Endothelial cell of umbilical vein (primary cell): ENCODE measurements around the gene LRRC8C. TPM values are rescaled to one million over a fixed set of nuclear protein-coding genes. Genes with fewer than 3 reads are reported as not detected.

Experiments
- BruUV-seq: library from RNA; stranded (reverse); fragments of 400-500 nt; replicated peaks from 2 replicates; lab custom pipeline; 2021; lab: Mats Ljungman, UMichigan
- CTCF ChIA-PET: fragments of 300-600, 350-600 bp; sonication (Branson Sonifier 250); formaldehyde crosslinking; loops from one replicate; lab custom pipeline; 2021; ENCODE audit warnings: antibody characterized with exemption, inconsistent platforms; lab: Charles Lee
- POLR2A ChIA-PET: fragments of 300-600, 350-600 bp; sonication (Branson Sonifier 250); formaldehyde crosslinking; loops from one replicate; lab custom pipeline; 2021; ENCODE audit warnings: antibody characterized with exemption, inconsistent platforms; lab: Charles Lee
- DNase-seq: peaks from one replicate; pipeline ENCODE4 v3.0.0-alpha.2; 2011; ENCODE audit warnings: low read depth, low spot score
- FAIRE-seq: peaks from 2 replicates; lab custom pipeline; 2011; peaks lifted over from hg19 to GRCh38; lab: Jason Lieb, UNC
- H2AFZ ChIP-seq: 2 replicates; pipeline ENCODE4 v1.6.0; 2012; ENCODE audit warnings: low read depth, low read length, control low read depth, inconsistent platforms
- H3K27ac ChIP-seq: 2 replicates; pipeline ENCODE4 v1.5.1; 2011; ENCODE audit warnings: low read depth, mild to moderate bottlenecking, control low read depth, low read length, moderate library complexity; ENCODE audit not compliant: insufficient read depth
- H3K27me3 ChIP-seq, 2 experiments: 2 replicates each; pipeline versions ENCODE4 v1.6.0 to v1.6.1; 2011; ENCODE audit warnings: low read length in 2 of 2, mixed read lengths in 1 of 2; ENCODE audit not compliant: control insufficient read depth in 2 of 2, insufficient read depth in 2 of 2
- H3K36me3 ChIP-seq, 2 experiments: 2 replicates in 1 of 2; 3 replicates in 1 of 2; pipeline ENCODE4 v1.5.1; 2011; ENCODE audit warnings: low read length in 2 of 2, mild to moderate bottlenecking in 1 of 2, moderate library complexity in 1 of 2; ENCODE audit not compliant: control insufficient read depth in 2 of 2, insufficient read depth in 2 of 2; ENCODE audit errors: extremely low read depth in 1 of 2
- H3K4me1 ChIP-seq: 3 replicates; pipeline ENCODE4 v1.5.1; 2011; ENCODE audit warnings: mild to moderate bottlenecking, low read length; ENCODE audit not compliant: control insufficient read depth, insufficient read depth; ENCODE audit errors: extremely low read depth
- H3K4me2 ChIP-seq: 2 replicates; pipeline ENCODE4 v1.6.1; 2011; ENCODE audit warnings: low read length, control low read depth, mixed read lengths; ENCODE audit not compliant: insufficient read depth
- H3K4me3 ChIP-seq, 3 experiments: fragments of 200-600 bp in 1 of 3; sonication (generic), shearing (Covaris generic) in 1 of 3; replicated peaks in 1 of 3; 2 replicates each; pipeline ENCODE4 v1.5.1; 2011 to 2016; ENCODE audit warnings: control low read depth in 3 of 3, low read length in 3 of 3, mild to moderate bottlenecking in 2 of 3, inconsistent platforms in 1 of 3, low read depth in 1 of 3, moderate library complexity in 1 of 3; ENCODE audit not compliant: insufficient read depth in 1 of 3
- H3K79me2 ChIP-seq: 2 replicates; pipeline ENCODE4 v1.6.0; 2012; ENCODE audit warnings: low read length, inconsistent platforms; ENCODE audit not compliant: control insufficient read depth, insufficient read depth
- H3K9ac ChIP-seq: replicated peaks from 2 replicates; pipeline ENCODE3; 2011; ENCODE audit warnings: low read length, control low read depth; ENCODE audit not compliant: insufficient read depth; ENCODE audit errors: extremely low read depth
- H3K9me1 ChIP-seq: replicated peaks from 3 replicates; pipeline ENCODE4 v1.6.0; 2011; ENCODE audit warnings: mild to moderate bottlenecking, low read length; ENCODE audit not compliant: control insufficient read depth, insufficient read depth; ENCODE audit errors: extremely low read depth
- H3K9me3 ChIP-seq: replicated peaks from 2 replicates; pipeline ENCODE4 v1.5.1; 2012; ENCODE audit warnings: low read length, inconsistent platforms; ENCODE audit not compliant: control insufficient read depth, insufficient read depth
- H4K20me1 ChIP-seq: replicated peaks from 2 replicates; pipeline ENCODE3; 2011; ENCODE audit warnings: mild to moderate bottlenecking, low read length; ENCODE audit not compliant: control insufficient read depth, insufficient read depth; ENCODE audit errors: extremely low read depth
- CTCF ChIP-seq, 2 donors: IDR thresholded peaks; 1 replicate in 1 of 2; 2 replicates in 1 of 2; pipeline ENCODE4 v1.5.1; 2011; ENCODE audit warnings: low read length in 2 of 2, mild to moderate bottlenecking in 2 of 2, moderate library complexity in 2 of 2, control low read depth in 1 of 2, inconsistent platforms in 1 of 2, low read depth in 1 of 2; ENCODE audit not compliant: insufficient read depth in 1 of 2; ENCODE audit errors: extremely low read depth in 1 of 2
- EZH2 ChIP-seq: IDR thresholded peaks from 2 replicates; pipeline ENCODE4 v1.6.1; 2012; ENCODE audit warnings: borderline replicate concordance, low read depth, mild to moderate bottlenecking, moderate library complexity, low read length, inconsistent platforms; ENCODE audit not compliant: severe bottlenecking
- dilution Hi-C: fragments of 300-500 bp; cut with MboI; formaldehyde crosslinking; loops from one replicate; pipeline ENCODE4 v1.15.0; 2019; ENCODE audit warnings: low sequenced_read_pairs; ENCODE audit not compliant: extremely low pct_ligation_motif_present
- intact Hi-C: fragments of 100-400 bp; cut with micrococcal nuclease; formaldehyde crosslinking; loops from one replicate; pipeline ENCODE4 v1.10.0; 2022
- polyA plus RNA-seq, 4 experiments: library from polyadenylated mRNA; depleted of rRNA in 3 of 4; stranded (reverse) in 3 of 4; unstranded in 1 of 4; fragments of >200 nt; gene quantifications; 2 replicates each; pipeline versions ENCODE4 v1.2.1 to v1.2.3, GENCODE V29; 2011 to 2012; ENCODE audit warnings: missing spikeins in 1 of 4
- total RNA-seq: library from RNA; stranded (reverse); gene quantifications from 2 replicates; pipeline ENCODE4 v1.2.3, GENCODE V29; 2021

LRRC8C gene
- total and polyA plus RNA-seq, 2 donors (not counting 3 experiments of a cell fraction or from before 2014, with no cell fraction given): 33.6 to 51.5 TPM

- dilution Hi-C loops: no loop called here
- FAIRE-seq: no peak
Measured at GRCh38 chr1:89616844-89617627, 15.9 kb upstream of the LRRC8C start.

More at GRCh38 chr1:89616844-89617627, 15.9 kb upstream of the LRRC8C start:
- no peak overlapping the region for H3K4me3 ChIP-seq
- TF ChIP-seq EZH2 (no peak), CTCF (IDR thresholded peaks at IDR 0.05; ENCODE audit: extremely low read depth in 1 of 2, insufficient read depth in 1 of 2, low read depth in 1 of 2, low read length in 2 of 2) (no peak)
- no peak for DNase-seq
- ChIA-PET POLR2A (no interaction called here), CTCF (interaction anchor here (0.9 to 2.6 kb wide), 7 partner anchors 8 to 146 kb away, joined by 3 to 25 read pairs (median 3); no protein-coding TSS in a partner anchor)
- intact Hi-C loops: no loop called here
- BruUV-seq: no TSS peak
- no peaks in the 10 kb centered on the region for H4K20me1 ChIP-seq
- no peak overlapping the region for H3K4me2 ChIP-seq
- no peak overlapping the region for H3K27ac ChIP-seq
- H3K36me3 ChIP-seq: no peaks in the 10 kb centered on the region
- H3K9ac ChIP-seq: no peak overlapping the region
- H2AFZ ChIP-seq: no peak overlapping the region
- no peaks in the 10 kb centered on the region for H3K79me2 ChIP-seq
- no peaks in the 10 kb centered on the region for H3K4me1 ChIP-seq
- H3K9me3 ChIP-seq: no peaks in the 10 kb centered on the region
- no peaks in the 10 kb centered on the region for H3K9me1 ChIP-seq
- H3K27me3 ChIP-seq: no peaks in the 10 kb centered on the region
